ENCODE results near the gene TPD52L1.

The TPD52L1 gene

DNA sequence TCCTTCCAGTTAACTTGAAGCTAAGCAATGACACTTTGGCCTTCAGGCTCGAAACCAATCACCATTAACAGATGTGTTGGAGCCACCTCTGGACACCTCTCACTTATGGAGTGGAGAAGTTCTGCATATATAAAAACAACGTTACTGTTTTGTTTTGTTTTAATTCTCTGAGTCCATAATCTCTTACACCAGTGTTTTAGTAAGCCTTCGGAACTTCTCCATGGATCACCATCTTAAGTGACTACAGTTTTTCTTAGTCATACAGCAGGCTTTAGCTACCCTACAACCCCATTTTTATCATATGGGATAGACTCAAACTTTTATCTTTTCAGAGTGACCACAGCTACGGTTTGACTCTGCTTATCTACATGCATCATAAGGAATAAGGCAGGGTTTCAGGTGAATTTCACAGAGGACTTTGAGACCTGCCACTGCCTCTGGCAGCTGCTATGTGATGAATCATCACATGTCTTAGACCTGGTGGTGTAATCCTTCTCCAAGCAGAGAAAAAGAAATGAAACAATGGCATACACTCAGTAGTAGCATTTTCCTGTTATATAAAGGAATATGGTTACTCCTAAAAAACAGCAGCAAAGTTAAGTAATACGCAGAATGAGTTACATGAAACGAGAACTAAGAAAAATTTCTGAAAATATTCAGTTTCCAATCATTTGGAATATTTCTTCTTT is 153.7 kb downstream of the TPD52L1 start:
- no peak for DNase-seq (ENCODE audit: low spot score)

DNA sequence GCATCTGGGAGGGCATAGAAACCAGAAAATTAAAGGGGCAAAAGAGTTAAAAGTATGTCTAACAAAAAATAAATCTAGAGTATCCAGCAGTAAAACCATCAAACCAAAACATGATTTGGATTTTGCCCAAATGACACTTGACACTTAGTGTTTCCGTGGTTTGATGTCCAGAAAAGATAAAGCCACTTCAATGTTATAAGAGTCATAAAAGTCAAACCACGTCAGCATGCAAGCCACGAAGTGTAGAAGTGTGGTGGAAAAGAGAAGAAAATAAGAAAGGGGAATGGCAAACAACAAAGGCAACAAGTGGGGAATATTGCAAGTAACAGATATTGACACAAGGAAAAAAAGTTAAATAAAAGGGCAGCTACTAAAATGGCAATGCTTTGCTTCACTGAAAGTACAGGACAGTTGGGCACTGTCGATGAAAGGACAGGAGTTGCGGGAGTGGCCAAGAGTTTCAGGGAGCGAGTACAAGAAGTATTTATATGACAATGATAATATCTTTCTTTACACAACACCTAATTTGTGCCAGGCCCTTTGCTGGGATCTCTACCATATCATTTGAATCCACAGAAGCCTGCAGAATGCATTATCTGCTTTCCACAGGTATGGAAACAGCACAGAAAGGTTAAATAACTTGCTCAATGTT is 154.5 kb downstream of the TPD52L1 start:
- no peak for DNase-seq (ENCODE audit: low spot score)

DNA sequence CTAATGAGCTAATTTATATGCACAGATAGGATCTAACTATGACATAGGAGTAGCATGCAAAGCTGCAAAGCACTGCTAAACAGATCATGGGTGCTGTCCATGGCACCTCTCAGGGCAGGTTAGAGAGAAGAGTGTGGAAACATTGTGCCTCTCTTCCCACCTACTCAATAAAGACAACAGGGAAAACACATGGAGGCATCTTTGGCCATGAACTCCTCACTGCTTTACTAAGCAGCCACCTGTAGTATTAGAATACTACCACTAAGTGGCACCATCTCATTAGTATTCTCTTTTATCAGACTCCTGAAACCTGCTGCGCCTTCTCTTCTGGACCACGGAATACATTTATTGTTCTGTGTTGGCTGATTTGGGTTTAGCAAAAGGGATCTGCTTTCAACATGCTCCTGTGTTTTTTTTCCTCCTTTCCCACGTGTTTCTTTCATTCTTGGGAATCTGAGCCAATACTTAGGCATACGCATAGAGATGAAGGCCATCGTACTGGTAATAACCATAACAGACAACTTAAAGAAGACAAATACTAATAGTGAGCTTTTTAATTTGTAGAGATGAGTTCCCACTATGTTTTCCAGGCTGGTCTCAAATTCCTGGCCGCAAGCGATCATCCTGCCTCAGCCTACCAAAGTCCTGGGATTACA is 157.5 kb downstream of the TPD52L1 start:
- peak; percentile 37 for DNase-seq (ENCODE audit: low spot score)

DNA sequence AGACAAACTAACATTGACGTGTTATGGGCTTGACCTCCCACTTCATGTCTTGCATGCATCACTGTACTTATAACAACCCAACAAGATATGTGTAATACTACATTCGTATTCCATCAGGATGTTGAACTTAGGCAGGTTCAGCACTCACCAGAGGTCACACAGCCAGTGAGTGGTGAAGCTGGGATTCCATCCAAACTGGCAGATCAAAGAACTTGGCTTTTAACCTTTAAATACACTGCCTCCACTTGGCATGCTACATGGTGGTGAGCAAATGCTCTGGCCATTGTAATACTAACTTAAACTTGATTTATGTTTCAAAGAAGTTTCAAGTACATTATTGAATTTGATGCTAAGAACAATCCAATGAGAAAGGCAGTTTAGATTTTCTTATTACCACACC is 158.9 kb downstream of the TPD52L1 start:
- no peak for DNase-seq (ENCODE audit: low spot score)

DNA sequence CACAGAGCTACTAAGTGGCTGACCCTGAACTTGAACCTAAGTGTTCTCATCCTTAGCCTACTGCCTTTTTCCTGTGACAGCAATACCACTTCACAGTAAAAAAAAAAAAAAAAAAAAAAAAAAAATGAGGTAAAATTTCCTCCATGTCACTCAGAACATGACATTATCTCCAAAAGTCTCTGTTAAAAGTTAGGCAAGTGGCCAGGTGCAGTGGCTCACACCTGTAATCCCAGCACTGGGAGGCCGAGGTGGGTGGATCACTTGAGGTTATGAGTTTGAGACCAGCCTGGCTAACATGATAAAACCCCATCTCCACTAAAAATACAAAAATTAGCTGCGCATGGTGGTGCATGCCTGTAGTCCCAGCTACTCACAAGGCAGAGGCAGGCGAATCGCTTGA is 159.4 kb downstream of the TPD52L1 start:
- no peak for DNase-seq (ENCODE audit: low spot score)

Data from HuH-7 (cell line).